Measurements from ENCODE around the gene USH2A. TPM values are rescaled to one million over a fixed set of nuclear protein-coding genes. Genes with fewer than 3 reads are reported as not detected.

Gene USH2A
- total RNA-seq, 1 donor from 2014 or later: not detected

DNA sequence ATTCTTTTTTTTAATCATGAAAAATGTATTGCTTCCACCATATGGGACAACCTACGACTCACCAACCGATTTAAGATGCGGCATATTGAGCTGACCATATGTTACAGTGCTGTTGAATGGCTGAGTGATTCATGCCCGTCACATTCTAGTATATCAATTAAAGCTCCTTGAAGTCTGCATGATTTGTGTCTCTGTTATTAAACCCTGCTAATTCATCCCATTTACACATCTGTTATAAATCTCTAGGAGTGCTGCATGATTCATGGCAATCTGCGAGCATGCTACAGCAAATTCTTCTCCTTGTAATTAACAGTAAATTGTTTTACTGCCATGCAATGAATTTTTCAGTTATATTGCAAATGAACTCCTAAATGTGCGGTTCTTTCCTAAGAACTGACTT, 239.8 kb downstream of the USH2A start:
- DNase-seq (ENCODE audit: extremely low spot score, unreplicated experiment): no peak
- TF ChIP-seq CTCF (IDR thresholded peaks at IDR 0.05): no peak
- H3K27ac Mint-ChIP-seq (ENCODE audit: unreplicated experiment): no peak overlapping the region

DNA sequence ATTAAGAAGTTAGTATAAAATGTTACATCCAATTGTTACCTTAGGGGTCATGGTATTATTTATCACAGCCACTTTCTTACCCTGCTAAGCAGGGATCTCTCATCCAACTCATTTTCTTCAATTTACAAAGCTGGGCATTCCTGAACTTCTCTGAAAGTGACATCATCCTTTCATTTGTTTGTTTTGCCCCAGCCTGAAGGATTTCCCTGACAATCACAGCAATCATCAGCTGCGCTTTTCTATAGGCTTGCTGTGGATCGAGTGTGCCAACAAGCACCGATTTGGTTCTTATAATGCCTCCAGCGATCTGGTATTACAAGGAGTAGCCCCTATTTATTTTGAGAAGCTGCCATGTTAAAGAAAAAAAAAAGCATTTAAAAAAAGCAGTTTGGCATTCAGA, 240.2 kb downstream of the USH2A start:
- H3K4me3 Mint-ChIP-seq (ENCODE audit: unreplicated experiment): no peak overlapping the region
- TF ChIP-seq CTCF (IDR thresholded peaks at IDR 0.05): no peak
- DNase-seq (ENCODE audit: extremely low spot score, unreplicated experiment): no peak
- peaks cover 20% of the 10 kb centered on the region for H3K4me1 Mint-ChIP-seq (ENCODE audit: unreplicated experiment)
- H3K27me3 Mint-ChIP-seq (ENCODE audit: unreplicated experiment): peaks cover 3% of the 10 kb centered on the region
- no peaks in the 10 kb centered on the region for H3K36me3 Mint-ChIP-seq (ENCODE audit: unreplicated experiment)
- H3K9me3 Mint-ChIP-seq (ENCODE audit: unreplicated experiment): no peaks in the 10 kb centered on the region
- no peak overlapping the region for H3K27ac Mint-ChIP-seq (ENCODE audit: unreplicated experiment)

More for the DNA sequence above, 239.8 kb downstream of the USH2A start:
- Mint-ChIP-seq H3K4me1 (ENCODE audit: unreplicated experiment) (peaks cover 18% of the 10 kb centered on the region), H3K9me3 (ENCODE audit: unreplicated experiment) (no peaks in the 10 kb centered on the region), H3K4me3 (ENCODE audit: unreplicated experiment) (no peak overlapping the region), H3K27me3 (ENCODE audit: unreplicated experiment) (peaks cover 3% of the 10 kb centered on the region), H3K36me3 (ENCODE audit: unreplicated experiment) (no peaks in the 10 kb centered on the region)

DNA sequence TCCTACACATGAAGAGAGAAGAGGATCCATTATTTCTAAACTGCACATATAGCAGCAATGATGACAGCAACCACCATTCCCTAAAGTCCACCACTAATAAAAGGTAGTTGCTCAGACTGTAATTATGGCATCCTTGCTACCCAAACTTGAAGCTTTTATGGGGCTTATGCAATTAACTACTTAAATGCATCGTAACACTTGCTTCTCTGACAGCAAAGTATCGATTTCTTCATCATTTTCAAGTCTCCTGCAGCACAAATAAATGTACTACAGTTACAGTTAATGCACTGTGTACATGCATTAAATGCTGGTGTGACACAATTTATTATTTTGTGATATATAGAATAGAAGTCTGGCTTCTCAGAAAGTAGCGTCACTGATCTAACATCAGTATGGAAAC, 241.7 kb downstream of the USH2A start:
- Mint-ChIP-seq H3K9me3 (ENCODE audit: unreplicated experiment) (no peaks in the 10 kb centered on the region), H3K4me3 (ENCODE audit: unreplicated experiment) (no peak overlapping the region), H3K27ac (ENCODE audit: unreplicated experiment) (no peak overlapping the region), H3K36me3 (ENCODE audit: unreplicated experiment) (no peaks in the 10 kb centered on the region), H3K4me1 (ENCODE audit: unreplicated experiment) (peaks cover 17% of the 10 kb centered on the region), H3K27me3 (ENCODE audit: unreplicated experiment) (no peaks in the 10 kb centered on the region)
- DNase-seq (ENCODE audit: extremely low spot score, unreplicated experiment): no peak
- TF ChIP-seq CTCF (IDR thresholded peaks at IDR 0.05): no peak

- no peak for TF ChIP-seq CTCF (IDR thresholded peaks at IDR 0.05)
- H3K4me3 Mint-ChIP-seq (ENCODE audit: unreplicated experiment): no peak overlapping the region
Observed at GRCh38 chr1:216178281-216178680, 245.0 kb downstream of the USH2A start.

GRCh38 chr1:216176970-216177369, 246.3 kb downstream of the USH2A start:
- Mint-ChIP-seq H3K27me3 (ENCODE audit: unreplicated experiment) (no peaks in the 10 kb centered on the region), H3K36me3 (ENCODE audit: unreplicated experiment) (no peaks in the 10 kb centered on the region), H3K27ac (ENCODE audit: unreplicated experiment) (no peak overlapping the region), H3K4me1 (ENCODE audit: unreplicated experiment) (peaks cover 4% of the 10 kb centered on the region), H3K9me3 (ENCODE audit: unreplicated experiment) (no peaks in the 10 kb centered on the region), H3K4me3 (ENCODE audit: unreplicated experiment) (no peak overlapping the region)
- TF ChIP-seq CTCF (IDR thresholded peaks at IDR 0.05): no peak
- DNase-seq (ENCODE audit: extremely low spot score, unreplicated experiment): no peak

More at GRCh38 chr1:216178281-216178680, 245.0 kb downstream of the USH2A start:
- Mint-ChIP-seq H3K4me1 (ENCODE audit: unreplicated experiment) (peaks cover 14% of the 10 kb centered on the region), H3K27me3 (ENCODE audit: unreplicated experiment) (no peaks in the 10 kb centered on the region), H3K27ac (ENCODE audit: unreplicated experiment) (no peak overlapping the region), H3K9me3 (ENCODE audit: unreplicated experiment) (no peaks in the 10 kb centered on the region), H3K36me3 (ENCODE audit: unreplicated experiment) (no peaks in the 10 kb centered on the region)
- DNase-seq (ENCODE audit: extremely low spot score, unreplicated experiment): no peak
